Inflammatory macrophage treated with lipopolysaccharide for 4 hours (primary cell): ENCODE data around the gene TTC39B.

ENCODE experiments used
- DNase-seq: peaks from one replicate; pipeline ENCODE4 v3.0.0-alpha.2; 2020

Gene TTC39B

DNA sequence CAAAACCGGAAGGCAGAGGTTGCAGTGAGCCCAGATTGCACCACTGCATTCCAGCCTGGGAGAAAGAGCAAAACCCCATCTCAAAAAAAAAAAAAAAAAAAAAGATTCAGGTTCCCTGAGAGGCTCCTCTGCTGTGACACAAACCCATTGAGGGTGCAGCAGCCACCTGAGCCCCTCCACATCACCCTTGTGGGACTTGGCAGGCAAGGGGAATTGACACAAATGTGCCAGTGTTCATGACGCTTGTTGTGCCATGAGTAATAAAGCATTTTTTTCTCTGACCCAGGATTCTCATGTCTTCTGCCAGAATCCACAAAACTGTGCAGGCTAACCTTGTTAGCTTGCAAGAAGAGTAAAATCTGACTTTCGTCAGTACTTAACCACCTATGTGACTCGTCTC is 149.6 kb downstream of the TTC39B start:
- DNase-seq: no peak

DNA sequence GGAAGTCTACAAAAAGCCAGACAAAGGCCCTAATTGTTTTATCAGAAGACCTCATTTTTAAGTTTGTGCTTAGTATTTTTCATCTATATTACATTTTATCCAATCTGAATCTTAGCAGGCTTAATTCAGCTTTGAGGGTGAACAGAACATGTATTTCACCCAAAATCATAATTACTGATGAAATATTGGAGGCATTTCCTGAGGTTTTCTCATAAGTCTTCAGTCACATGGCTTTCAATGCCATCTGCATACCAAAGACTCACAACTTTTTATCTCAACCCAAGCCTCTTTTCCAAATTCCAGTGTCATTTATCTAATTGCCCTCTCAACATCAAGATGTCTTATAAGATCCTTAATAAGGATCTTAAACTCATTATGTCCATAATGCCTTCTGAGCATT is 150.8 kb downstream of the TTC39B start:
- DNase-seq: no peak

DNA sequence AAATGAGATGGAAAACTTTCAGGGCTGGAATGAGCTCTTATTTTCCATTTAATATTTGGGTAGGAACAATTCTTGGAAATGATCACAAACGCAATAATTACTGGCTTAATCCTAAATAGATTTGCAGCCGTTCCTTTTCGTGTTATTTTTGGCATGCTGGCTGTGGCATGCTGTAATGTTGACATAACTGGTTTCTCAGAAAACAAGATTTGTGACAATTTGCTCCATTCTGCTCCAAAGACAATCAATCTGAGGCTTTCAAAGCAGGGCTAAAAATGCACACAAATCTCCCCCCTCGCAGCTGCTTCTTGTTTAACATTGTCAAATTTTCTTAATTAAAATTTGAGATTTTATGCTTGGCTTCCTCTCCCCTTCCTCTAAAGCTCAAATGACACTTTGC is 151.2 kb downstream of the TTC39B start:
- DNase-seq: no peak

DNA sequence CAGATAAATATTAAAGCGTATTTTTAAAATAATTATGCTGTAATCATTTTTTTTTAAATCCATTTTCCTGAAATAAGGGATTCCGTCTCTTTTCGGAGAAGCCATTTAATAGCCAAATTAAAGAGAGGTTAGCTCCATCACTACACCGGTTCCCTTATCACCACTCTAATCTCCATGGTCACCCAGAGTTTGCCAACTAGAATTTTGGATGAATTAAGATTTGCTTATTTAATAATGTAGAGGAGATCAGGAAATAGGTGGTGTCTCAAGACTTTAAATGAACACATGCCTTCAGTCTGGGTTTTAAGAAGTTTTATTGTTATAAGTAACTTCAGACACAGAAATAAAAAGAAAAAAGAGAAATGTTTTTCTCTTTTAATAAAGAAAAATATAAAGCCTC is 151.7 kb downstream of the TTC39B start:
- DNase-seq: no peak

DNA sequence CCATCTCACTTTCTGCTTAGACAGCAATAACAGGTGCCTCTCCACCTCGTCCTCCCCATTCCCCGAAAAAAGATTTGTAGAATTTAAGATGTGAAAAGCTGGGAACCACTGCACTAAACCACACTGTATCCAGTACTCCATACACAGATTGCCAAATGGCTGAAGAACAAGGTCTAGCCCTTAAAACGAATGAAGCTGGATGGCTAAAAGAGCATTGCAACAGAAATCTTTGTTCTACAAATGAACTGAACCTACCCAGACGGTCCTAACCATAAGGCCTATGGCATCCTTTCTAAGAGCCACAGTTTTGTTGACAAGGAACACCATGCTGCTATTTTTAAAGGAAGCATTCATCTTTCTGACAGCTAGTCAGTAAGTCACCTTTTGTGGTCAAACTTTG is 152.3 kb downstream of the TTC39B start:
- DNase-seq: no peak

DNA sequence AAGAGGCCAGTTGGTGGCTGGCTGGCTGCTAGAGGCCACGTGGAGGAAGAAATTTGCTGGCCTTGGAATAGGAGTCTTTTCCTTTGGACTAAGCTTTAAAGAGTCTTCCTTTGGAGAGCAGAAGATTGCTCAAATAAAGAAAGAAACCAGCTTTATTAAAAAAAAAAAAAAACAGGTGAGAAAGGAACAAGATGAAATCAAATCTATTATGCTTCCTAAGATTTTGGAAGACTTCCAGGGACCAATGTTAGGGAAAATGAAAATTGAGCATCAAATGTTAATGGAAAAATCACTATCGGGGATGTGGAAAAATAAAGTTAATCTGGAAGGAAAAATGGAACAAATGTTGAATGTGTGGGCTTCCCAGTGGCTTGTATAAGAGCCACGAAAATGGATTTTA is 153.1 kb downstream of the TTC39B start:
- no peak for DNase-seq

DNA sequence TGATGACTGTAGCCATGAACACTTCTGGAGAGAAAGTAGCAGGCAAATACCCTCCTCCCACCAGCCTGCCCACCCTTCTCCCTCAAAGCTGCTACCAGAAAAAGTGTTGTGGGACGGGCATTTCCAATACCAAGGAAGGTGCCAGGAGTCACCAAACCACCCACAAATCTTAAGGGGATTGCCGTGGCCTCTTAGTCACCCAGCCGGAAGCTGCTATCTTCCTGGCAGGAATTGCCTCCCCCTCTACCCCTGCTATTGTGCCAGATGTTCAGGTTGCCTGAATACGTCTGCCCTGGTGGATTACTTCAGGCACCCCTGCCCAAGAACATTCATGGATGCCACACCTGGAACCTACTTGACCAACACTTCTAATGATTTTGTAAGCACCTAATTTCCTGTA is 156.1 kb downstream of the TTC39B start:
- DNase-seq: no peak

DNA sequence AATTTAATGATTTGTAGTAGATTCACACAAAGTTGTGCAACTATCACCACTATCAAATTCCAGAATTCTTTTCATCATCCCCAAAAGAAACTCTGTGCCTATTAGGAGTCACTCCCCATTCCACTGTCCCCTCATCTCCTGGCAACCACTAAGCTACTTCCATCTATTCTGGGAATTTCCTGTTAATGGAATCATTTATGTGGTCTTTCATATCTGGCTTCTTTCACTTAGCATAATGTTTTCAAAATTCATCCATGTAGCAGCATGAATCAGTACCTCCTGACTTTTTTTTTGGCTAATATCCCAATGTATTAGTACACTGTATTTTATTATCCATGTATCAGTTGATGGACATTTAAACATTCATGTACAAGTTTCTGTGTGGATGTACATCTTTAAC is 157.6 kb downstream of the TTC39B start:
- DNase-seq: no peak

DNA sequence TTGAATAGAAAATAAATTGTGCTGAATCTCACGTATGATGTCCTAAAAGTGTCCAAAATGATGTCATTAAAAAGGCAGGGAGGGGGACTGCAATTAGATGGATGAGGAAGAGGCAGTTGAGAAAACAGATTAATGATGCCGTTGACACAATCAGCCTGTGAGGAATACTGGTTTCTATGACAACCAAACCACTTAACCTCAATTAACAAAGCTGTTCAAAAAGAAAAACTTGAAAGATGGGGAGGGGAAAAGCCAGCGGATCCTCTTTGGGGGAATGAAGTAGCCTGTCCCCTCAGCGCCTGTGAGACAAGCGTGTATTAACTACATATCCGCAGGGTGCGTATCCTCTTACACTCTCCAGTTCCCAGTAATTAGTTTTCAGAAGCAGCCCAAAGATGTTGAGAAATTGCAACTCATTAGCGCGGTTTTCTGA is 160.7 kb downstream of the TTC39B start:
- no peak for DNase-seq

DNA sequence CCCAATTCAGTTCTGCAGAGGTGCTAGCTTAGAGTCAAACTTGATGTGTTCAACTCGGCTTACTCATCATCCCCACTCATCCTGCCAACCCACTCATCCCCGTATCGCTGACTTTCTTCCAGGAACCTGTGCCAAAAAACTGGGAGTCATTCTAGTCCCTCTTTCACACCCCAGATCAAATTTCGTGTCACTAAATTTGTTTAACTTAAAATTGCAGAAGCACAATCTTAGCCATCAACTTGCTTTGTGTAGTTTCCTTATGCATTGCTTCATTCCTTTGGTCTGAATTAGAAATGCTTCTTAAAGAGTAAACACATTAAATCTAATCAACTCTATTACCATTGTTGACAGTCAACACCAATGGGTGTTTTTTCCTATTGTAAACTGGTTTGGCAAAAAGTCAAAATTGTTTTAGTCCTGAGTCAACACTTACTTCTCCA is 162.4 kb downstream of the TTC39B start:
- DNase-seq: no peak

DNA sequence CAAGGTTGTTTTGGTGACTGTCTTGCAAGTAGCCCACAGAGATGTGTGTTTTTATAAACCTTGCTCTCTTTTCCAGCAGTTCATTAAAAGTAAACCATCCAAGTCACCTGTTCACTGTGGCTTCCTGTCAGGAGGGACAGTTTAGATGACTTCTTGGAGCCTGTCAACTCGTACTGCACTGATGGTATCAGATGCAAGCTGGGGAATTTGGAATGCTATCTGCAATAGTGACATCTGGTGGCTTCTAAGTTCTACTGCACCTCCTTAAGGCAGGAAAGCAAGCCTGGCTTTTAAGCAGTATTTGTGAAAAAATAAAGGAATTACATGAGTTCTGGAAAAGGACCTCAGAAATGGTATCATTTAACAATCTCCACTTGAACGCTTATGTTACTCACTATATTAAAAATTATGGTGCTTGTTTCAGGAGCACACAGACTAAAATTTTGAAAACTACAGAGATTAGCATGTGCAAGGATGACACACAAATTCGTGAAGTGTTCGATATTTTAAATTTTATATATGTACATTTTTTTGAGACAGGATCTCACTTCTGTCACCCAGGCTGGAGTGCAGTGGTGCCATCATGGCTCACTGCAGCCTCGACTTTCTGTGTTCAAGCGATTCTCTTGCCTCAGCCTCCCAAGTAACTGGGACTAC is 164.0 kb downstream of the TTC39B start:
- peak; percentile 19 for DNase-seq

DNA sequence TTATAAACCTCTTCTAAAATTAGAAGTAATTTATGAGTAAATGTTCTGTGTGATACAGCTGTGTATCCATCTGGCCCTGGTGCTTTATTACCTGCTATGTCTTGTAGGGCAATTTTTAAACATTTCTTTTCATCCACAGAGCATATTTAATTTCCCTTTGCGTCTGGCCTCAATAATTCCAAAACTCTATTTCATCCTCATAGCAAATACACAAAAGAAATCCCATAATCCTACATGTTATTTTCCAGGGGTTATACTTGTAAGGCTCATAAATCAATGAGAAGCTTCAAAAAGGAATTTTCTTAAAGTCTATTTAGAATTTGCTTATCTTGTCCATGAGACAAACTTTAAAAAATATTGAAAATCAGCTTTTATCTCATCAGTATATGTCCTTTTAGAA is 167.0 kb downstream of the TTC39B start:
- no peak for DNase-seq

DNA sequence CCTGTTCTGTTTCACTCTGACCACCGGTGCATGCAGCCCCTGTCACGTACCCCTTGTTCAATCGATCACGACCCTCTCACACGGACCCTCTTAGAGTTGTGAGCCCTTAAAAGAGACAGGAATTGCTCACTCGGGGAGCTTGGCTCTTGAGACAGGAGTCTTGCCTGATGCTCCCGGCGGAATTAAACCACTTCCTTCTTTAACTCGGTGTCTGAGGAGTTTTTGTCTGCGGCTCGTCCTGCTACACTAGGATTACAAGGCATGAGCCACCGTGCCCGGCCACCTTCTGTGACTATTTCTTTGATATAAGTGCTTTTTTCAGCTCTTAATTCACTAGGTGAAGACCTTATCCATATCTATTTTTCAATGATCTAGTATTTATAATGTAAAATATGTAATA is 167.5 kb downstream of the TTC39B start:
- DNase-seq: no peak

DNA sequence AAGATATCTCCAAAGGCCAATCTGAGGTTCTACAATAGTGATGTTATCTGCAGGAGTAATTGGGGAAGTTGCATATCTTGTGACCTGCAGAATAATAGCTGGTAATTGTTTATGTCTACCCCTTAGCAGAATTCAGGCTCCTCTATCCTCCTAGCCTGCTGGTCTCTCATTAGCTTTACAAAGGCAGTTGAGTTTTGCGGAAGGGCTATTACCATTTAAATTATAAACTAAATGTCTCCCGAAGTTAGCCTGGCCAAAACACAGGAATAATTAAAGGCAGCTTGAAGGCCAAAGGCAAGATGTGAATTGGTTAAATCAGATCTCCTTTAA is 168.7 kb downstream of the TTC39B start:
- DNase-seq: no peak

DNA sequence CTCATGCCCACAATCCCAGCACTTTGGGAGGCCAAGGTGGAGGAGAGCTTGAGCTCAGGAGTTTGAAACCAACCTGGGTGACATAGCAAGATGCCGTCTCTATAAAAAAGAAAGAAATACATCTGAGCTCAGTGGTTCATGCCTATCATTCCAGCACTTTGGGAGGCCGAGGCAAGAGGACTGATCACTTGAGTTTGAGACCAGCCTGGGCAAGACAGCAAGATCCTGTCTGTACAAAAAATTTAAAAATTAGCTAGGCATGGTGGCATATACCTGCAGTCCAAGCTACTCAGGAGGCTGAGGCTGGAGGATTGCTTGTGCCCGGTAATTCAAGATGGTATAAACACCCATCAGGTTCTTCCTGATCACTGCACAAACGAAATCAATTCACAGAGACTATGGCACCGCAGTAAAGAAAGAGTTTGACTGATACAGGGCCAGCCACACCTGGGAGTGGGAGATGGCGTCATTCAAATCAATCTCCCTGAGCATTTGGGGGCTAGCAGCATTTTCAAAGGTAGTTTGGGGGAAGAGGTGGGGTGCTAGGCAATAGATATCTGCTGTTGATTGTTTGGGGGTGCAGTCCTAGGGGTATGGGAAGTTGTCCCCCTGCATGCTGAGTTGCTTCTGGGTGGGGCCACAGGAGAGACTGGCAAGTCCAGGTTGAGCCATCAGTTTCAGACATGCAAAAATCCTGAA is 169.2 kb downstream of the TTC39B start:
- DNase-seq: no peak

DNA sequence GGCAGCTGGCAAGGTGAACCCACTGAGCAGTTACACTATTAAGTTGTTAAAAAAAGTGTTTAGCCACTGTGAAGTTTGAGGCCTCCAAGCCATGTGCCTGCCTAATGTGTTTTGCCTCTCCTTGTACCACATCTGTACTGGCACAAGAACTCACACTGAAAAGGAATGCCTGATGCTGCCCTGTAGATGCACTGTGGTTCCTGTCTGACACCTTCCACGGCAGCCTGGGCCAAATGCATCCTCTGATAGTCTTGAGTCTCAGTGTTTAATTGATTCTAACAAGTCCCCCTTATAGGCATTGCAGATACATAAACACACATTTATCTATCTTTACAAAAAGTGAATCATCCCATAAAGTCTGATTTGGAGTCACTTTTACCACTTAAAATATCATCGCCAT is 169.9 kb downstream of the TTC39B start:
- DNase-seq: no peak

DNA sequence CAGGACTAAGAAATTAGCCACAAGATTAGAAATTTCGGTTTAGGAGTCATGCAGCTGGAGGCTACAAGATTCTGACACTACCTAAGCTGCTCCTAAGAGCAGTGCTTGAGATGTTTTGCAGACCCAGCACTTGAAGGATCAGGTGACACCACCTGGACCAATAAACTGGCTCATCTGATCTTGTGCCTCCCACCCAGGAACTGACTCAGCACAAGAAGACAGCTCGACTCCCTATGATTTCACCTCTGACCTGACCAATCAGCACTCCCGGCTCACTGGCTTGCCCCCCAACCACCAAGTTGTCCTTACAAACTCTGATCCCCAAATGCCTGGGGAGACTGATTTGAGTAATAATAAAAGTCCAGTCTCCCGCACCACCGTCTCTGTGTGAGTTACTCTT is 170.4 kb downstream of the TTC39B start:
- DNase-seq: no peak

DNA sequence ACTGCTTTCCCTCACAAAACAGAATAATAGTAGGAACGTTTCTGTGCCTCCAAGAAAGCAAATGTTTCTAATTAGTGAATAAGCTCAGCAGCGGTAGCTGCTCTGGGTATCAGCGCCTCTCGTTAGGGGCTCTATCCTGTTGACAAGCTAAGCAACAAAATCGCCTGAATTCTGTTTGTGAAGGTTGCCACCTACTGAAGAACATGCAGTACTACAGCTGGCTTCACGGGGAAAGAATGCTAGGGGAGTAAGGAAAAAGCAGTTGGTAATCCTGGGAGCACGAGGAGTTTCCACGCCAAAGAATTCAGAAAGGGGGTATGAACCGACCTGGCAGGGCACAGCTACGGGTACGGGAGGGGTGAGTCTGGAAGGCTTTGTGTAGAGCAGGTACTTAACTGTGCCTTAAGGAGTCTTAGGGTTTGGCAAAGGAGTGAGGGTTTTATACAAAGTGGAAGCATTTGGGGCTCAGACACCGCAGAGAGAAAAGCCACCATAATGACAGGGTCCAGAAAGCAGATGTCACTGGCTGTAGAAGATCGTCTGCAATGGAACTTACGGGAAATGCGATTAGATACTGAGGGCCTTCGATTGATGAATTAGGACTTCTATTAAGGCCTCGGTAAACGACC is 171.7 kb downstream of the TTC39B start:
- peak; percentile 43 for DNase-seq

DNA sequence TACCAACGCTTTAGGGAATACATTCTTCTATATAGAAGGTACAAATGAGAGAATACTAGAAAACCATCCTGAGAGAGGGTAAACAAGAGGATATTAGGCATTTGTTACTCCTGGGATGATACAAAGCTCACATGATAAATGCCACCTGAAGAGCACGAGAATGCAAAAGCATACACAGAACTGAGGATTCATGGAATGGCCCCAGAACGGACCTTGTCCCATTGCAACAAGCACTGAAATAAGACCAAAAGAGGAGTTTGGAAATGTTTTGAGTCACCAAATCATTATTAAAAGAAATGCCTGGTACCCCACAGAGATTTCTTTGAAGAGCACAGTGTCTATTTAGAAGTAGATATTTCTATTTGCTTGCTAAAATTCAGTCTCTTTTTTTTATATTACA is 173.5 kb downstream of the TTC39B start:
- no peak for DNase-seq

DNA sequence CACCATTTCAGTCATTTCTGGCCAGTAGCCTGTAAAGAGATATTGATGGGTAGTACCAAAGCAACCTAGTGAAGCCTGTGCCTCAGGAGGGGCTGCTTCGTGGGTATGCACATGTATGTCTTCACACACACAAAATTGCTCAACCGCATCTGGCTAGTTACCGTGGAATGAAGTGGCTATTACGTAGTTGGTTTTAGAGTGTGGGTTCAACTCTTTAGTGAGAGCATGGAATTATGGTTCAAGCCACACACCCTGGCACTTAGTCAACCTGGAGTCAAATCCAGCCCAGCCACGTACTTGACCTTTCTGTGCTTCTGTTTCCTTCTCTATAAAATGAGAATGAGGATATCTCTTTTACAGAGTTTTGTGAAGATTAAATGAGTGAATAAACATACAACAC is 174.9 kb downstream of the TTC39B start:
- no peak for DNase-seq

DNA sequence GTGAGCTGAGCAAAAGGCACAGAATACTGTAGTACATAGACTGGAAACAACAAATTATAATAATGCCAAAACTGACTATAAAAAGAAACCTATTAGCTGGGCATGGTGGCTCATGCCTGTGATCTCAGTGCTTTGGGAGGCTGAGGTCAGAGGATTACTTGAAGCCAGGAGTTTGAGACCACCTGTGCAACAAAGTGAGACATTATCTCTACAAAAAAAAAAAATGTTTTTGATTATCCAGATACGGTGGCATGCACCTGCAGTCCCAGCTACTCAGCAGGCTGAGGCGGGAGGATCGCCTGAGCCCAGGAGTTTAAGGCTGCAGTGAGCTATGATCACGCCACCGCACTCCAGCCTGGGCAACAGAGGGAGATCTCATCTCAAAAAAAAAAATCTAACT is 175.9 kb downstream of the TTC39B start:
- no peak for DNase-seq

DNA sequence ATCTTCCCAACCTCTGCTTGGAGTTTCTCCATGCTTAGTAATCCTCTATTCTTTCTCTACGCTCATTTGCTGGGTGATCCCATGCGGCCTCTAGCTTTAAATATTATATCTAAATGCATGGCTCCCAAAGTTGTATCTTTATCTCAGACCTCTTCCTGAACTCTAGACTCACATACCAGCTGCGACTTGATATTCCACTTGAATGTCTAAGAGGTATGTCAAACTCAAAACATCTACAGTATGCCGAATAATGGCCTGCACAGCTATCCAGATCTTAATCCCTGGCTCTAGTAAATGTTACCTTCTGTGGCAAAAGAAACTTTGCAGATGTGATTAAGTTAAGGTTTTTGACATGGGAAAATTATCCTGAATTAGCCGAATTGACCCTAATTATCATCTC is 179.2 kb downstream of the TTC39B start:
- no peak for DNase-seq

DNA sequence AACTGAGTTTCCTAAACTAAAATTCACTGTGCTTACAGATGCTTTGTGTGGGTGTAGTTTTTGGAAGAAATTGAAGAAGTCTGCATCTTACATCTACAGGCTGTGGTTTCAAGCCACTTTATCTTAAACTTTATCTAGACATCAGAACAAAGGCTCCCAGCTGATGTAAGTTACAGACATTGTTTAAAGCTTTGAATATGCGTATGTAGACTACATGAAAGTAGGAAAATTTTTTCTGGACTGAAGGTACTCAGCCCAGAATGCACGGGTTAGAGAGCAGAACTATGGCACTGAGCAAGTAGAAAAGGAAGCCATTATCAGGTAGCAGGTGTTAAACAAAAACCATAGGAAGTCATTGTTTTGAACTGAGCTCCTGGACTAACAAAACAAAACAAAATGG is 185.4 kb downstream of the TTC39B start:
- no peak for DNase-seq

DNA sequence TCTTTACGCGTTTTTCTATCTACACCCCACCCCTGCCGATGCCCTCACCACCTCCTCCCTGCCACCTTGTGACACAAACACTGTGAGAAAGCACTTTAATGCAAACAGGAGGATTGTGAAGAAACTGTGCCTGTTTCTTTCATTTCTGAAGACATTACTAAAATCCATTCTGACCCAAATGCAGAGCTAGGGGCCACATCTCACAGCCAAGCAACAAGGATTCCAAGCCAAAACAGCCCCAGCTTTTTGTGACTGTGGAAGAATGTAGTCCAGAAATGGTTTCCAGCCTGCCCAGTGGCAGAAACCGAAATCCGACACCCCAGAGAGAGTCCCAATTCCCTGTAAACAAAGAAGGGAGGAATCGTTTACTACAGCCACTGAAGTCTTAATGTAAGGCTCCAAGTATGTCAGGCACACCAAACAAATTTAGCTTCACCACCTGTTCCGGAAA is 190.9 kb downstream of the TTC39B start:
- no peak for DNase-seq

DNA sequence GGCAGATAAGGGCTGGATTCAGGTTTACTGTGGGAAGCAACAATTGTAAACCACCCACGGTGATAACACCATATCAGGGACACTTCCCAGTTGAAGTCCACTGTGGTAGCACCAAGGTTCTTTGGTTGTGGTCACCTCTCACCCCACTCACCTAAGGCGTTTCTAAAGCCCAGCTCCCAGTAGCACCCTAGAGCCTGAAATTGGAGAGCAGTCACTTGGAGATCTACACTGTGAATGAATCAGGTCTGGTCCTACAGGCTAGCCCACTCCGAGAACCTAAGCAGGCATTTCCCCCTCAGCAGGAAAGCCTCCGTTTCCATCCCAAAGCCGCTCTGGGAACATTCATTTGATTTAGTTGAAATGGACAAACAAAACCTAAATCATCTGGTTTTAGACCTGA is 191.3 kb downstream of the TTC39B start:
- no peak for DNase-seq
